GM18502 (cell line): ENCODE data around the gene MAPK10.
"Not testable (repeated sequence)": the region's sequence is repeated elsewhere in the genome, so short reads cannot be mapped to it uniquely, and the experiment has no call there.

Experiments
- ATAC-seq: cut with Tn5 transposase; IDR thresholded peaks from one replicate; pipeline ENCODE4 v1.9.1; 2021; ENCODE audit warnings: mild to moderate bottlenecking; ENCODE audit not compliant: unreplicated experiment, poor library complexity

Gene MAPK10

DNA sequence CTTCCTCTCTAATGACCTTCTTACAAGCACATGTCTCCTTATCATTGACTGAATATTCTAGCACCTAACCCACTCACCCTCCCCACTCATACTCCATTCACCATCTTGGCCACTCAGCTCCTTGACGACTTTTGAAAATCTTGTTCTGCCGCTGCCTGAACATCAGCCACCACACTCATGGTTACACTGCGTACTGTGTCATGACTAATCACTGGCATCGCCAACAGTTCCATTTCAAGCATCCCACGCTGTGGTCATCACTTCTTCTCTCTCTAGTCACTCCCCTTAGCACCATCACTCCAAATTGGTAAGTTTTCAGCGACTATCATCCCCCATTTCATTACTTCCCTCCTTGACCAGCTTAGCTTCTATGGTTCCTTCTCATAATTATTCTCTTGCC is 352.8 kb downstream of the MAPK10 start:
- ATAC-seq, result no peak

DNA sequence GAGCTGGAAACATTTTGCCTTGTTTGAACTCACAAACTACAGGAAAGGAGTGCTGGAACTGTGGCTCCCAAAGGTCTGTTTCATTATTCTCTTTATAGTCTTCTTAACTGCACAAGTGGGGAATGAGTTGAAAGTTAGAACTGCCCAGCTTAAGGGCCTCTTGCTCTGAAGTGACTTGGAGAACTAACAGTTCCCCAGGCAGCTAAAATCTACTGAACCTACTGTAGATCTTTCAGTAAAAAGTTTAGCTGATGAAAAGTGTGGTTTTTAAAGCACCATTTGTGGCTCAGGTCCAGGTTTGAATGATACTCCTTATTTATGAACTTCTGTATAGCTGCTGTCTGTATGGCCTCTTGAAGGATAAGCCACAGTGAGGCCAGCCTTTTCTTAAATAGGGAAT is 353.8 kb downstream of the MAPK10 start:
- ATAC-seq, result no peak

DNA sequence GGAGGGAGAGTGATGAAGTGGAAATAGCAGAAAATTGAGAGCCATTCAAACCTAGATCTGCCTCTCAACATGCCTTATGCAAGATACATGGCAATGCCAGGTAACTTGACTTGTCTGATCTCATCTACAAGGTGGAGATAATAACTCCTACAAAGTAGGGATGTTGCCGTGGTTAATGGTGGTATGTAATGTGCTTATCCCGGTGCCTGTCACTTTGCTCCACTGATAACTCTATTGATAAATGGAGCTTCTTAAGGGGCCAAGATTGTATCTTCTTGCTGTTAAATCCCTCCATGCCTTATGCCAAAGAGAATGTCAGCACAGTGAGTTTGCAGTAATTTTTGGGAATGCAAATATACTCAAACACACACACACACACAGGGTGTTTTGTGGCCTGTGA is 355.8 kb downstream of the MAPK10 start:
- no peak for ATAC-seq

DNA sequence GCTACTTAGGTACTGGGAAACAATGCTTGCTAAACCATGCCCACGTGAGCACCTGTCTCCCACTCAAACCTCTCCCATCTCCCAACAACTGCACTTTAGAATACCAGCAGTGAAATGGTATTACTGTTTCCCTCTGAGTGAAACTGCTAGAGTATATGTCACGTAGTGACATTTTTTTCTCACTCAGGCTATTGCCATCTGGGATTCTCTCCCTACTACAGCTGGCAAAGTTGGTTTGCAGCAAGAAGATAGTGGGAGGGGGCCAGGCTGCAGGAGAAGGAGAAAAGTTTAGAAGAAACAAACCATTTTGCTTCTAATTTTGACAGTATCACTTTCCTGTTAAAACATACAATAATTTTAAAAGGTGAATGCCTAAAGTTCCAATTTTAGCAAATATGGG is 358.3 kb downstream of the MAPK10 start:
- no peak for ATAC-seq

DNA sequence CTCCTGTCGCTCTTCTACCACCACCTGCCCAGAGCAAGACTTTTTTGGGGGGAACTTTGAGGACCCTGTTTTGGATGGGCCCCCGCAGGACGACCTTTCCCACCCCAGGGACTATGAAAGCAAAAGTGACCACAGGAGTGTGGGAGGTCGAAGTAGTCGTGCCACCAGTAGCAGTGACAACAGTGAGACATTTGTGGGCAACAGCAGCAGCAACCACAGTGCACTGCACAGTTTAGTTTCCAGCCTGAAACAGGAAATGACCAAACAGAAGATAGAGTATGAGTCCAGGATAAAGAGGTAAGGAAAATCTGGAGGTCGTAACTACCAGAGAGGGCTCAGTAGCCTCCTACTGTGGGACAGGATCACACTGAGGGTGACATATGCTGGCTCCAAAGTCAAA is 364.5 kb downstream of the MAPK10 start:
- ATAC-seq, result no peak

DNA sequence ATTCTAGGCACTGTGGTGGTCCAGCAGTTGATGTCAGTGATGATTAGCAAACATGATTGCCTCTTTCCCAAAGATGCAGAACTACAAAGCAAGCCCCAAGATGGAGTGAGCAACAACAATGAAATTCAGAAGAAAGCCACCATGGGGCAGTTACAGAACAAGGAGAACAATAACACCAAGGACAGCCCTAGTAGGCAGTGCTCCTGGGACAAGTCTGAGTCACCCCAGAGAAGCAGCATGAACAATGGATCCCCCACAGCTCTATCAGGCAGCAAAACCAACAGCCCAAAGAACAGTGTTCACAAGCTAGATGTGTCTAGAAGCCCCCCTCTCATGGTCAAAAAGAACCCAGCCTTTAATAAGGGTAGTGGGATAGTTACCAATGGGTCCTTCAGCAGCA is 365.3 kb downstream of the MAPK10 start:
- ATAC-seq, result no peak

DNA sequence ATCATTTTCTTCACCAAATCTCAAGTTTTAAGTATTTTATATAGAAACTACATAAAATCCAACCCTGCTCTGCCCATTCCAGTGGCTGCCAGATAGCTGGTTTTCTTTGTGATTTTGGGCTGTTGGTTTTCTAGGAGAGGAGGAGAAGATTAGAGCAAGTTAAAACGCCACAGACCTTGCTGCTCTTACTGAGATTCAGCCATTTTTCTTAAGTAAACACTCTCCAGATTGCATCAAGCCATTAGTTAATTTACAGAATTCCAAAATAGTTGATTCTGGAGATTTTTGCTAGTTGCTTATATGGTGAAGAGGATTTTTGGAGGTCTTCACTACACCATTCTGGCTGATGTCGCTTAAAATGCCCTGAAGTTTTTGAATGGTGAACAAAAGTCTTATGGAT is 366.2 kb downstream of the MAPK10 start:
- ATAC-seq, result no peak

DNA sequence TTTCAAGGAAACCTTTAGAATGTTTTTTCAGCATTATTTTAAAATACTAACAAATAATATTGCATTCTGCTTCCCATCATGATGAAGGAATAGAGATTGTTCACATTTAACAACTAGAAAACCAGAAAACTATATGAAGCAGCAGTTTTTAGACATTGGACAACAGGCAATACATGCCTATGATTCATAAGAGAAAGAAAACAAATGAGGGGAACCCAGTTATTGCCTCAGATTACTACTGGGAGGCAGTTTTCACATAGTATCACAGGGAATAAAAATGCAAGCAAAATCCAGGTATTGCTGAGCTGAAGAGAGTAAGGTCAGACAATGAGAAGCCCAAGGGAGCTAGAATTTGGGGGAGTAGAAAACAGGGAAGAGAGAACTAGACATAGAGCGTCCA is 373.6 kb downstream of the MAPK10 start:
- no peak for ATAC-seq

DNA sequence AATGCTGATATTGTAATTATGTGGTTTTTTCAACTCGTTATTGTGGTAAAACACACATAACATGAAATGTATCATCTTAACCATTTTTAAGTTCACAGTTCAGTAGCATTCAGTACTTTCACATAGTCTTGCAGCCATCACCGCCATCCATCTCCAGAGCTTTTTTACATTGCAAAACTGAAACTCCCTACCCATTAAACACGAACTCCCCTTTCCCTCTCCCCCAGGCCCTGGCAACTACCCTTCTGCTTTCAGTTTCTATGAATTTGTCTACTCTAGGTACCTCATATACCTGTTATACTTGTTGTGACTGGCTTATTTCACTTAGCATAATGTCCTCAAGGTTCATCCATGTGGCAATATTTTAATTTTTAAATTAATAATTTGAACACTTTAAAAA is 380.6 kb downstream of the MAPK10 start:
- peak; percentile 96 for ATAC-seq

DNA sequence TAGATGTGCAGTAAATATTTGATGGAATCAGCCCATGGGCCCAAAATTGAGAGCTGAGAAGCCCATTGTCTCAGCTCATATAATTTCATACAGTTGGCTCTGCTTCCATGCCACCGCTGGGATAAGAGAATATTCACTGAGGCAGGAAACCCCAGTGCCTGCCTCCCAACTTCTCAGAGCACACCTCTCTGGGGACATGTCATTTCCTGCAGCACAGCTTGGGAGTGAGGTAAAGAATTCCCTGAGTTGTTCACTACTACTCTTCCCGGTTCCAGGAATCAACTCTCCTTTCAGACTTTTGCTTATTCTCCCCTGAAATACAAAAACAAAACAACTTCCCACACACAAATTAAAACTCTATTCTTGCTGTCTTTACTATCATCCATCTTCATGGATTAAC is 389.3 kb downstream of the MAPK10 start:
- ATAC-seq, result no peak

DNA sequence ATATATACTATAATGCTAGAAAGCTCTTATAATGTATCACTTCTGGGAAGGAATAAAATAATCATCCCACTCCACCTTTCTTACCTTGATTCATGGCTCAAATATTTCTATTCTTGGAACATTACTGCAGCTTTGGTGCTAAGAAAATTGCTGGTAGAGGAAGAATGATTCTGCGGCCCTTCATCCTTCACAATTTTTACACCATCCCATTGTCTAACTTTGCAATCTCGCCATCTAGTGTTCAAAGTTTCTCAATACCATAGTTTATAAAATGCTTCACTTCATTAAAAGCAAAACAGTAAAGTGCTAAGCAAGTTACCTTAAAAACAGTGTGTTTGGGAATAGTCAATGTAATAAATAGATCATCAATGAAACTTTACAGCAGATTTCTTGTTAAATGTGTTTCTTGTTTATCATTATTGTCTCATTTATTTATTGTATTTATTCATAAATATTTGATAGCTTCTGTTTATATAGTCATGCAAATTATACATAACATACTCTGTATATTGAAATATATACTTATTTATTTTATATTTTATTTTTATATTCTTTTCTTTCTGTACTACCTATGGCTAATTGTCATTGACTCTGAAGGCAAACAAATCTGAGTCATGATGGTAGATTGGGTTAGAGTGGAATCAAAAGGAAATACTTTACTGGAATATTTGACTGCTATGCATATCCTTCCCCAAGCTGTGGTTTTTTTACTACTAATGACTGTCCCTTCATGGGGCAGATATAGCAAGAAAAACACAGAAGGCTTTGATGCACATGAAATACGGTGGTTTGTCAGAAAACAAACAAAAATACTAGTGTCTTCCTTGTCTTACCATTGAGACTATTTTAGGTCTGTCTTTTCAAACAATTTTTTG is 390.7 kb downstream of the MAPK10 start:
- peak; percentile 71 for ATAC-seq

DNA sequence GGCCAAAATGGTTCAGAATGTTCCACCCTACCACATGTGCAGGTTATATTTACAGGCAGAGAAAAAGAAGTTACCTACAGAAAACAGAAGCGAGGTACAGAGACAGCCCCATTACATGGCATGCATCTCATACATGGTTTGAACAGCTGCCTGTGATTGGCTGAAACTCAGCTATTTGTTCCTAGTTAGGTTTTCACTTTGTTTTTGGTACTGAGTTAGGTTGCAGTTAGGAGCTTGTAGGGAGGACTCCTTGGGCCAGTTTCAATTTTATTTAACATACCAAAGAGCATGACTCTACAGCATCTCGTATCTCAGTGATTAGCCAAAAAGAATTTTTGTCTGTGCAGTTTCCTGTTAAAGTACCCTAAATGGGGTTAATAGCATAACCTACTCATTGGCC is 392.0 kb downstream of the MAPK10 start:
- no peak for ATAC-seq

DNA sequence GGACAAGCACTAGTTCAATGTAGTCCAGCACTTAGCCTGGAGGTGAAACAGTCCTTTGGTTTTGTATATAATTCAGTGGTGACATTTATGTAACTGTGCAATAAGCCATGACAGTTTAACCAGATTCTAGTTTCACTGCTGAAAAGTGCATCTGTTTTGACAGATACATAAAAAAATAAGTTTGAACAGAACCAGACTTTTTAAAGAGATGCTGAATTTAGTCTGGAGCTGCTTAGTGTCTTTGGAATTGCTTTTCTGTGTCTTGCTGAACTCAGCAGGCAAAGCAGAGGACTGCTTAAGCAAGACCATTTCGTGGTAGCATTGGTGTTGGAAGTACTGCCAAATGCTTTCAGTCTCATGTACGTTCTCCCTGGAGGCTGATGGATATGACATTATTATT is 393.5 kb downstream of the MAPK10 start:
- no peak for ATAC-seq

DNA sequence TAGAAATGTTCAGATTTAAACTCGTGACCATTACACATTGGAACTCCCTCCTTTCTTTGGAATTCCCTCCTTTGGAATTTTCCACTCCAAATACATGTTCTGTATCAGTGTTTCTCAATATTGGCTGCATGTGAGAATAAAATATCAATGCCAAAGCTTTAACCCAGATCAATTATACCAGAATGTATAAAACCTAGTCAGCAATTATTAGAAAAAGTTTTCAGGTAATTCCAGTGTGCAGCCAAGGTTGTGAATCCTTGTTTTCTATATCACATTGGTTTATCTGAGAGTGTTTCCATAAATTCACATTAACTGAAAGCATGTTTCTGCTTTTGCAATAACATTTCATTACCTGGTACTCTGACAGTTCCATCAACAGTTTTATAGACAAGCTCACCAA is 394.3 kb downstream of the MAPK10 start:
- no peak for ATAC-seq

DNA sequence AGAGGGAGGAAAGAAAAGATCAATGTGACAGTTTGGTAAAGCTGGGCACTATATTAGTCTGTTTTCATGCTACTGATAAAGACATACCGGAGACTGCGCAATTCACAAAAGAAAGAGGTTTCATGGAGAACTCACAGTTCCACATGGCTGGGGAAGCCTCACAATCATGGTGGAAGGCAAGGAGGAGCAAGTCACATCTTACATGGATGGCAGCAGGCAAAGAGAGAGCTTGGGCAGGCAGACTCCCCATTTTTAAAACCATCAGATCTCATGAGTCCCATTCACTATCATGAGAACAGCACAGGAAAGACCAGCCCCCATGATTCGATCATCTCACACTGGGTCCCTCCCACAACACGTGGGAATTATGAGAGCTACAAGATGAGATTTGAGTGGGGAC is 394.8 kb downstream of the MAPK10 start:
- ATAC-seq, result not testable (repeated sequence)

DNA sequence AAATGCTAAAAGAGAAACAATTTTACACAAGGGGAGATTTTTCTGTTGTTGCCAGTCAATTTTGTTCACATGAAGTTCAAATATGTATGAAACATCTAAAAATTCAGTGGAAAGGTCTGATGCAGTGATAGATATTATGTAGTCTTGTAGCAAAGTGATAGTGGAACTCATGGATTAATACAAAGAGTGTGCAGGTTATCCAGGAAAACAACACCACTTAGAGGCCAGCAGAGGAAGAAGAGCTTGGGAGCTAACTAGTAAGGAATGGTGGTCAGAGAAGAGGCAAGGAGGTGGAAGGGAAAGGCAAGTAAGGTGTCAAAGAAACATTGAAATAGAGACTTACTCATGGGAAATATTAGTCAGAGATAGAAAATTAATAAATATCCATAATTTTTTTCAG is 395.6 kb downstream of the MAPK10 start:
- ATAC-seq, result no peak

DNA sequence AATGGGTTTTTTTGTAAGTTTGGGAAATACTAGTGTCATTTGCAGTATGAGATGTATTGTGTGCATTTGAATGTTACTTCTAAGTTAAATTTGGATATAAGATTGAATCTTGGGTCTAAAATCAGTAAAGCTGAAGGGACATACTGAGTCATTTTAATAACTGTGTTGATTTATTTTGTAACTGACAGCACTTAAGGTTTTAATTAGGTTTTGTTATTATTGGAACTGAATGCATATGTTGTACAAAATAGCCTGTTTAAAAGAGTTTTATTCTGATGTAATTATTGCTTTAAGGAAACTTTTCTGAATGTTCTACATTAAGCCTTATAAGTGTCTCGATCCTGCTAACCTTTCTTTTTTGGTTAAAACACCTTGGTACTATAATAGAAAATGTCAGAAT is 396.6 kb downstream of the MAPK10 start:
- no peak for ATAC-seq

DNA sequence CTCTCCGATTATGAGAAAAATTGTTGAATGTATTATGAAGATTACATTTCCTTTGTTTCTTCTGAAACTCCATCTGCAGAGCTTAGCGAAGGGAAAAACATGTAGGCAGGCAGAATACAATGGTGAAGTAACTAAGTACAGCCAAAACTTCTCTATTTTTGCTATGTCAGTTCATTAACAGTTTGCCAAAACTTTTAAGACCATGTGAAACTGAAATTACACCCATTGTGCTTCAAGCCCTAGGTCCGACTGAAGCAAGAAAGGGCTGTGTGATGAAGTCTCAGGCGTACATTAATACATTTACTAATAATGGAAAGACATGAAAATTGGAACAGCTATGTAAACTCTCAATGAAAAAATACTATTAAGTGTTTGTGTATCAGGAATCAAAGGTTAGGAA is 398.0 kb downstream of the MAPK10 start:
- ATAC-seq, result no peak

DNA sequence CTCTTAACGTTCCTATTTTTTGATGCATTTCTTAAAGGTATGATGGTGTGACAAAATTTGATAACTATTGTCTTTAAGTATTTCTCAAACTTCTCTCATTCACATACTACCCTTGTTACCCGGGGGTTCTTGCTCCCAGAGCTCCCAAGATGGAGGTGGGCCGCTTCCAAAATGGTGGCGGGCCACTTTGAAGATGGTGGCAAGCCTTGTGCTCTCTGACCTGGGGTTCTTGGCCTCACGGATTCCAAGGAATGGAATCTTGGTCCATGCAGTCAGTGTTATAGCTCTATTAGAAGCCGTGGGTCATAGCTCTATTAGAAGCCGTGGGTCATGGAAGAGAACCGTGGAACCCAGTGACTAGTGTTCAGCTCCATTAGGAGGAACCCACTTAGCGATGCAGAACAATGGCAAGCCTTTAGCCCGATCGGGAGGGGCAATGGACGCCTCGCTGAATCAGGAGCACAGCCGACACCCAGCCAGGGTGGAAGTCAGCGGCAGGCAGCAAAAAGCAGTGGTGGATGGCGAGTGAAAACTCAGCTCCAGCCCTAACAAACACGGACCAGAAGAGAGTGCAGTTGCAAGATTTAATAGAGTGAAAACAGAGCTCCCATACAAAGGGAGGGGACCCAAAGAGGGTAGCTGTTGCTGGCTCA is 403.4 kb downstream of the MAPK10 start:
- ATAC-seq, result no peak

DNA sequence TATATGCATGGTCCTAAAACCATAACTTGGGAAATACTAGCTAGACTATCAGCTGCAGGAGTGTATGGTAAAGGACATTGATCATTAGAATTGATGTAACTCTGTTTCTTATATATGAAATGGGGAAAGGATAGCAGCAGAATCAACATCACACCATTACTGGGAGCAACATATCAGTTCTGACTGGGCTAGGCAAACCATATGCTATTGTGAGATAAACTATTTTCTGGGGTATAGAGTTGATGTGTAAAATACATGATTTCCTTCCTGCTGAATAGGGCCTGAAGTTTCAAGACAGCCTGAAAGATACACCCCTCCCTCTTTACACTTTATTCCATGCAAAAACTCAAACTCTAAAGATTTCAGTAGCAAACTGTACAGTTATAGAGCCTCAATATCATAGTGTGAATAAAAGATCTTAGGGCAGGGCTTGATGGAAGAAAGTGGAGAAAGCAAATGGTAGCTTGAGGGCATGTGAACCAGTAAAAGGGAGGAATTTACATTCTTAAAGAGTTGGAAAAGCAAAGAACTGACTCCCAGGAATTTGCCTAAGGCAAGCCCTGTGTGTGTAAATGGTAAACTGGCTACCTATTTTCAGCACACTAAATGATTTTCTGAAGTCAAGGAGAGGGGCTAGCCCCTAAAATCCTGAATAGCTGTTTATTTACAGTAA is 404.1 kb downstream of the MAPK10 start:
- no peak for ATAC-seq

DNA sequence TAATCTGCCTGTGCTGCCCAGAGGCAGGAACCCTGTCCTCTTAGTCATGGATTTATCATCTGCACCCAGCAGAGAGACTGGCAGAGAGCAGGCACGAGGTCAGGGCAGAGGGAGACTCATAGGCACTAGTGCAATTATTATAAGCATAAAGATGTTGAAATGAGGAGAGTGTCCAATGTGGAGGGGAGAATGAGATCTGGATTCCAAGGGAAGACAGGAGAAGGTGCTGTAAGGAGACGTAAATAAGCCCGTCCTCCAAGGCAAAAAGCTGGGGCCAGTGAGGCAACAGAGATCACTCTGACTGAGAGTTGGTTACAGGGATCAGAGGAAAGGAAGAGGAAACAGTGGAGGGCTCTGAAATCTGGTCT is 406.2 kb downstream of the MAPK10 start:
- ATAC-seq, result no peak
